Stomach (tissue), 4 donors: ENCODE data around the gene MPP3.

Experiments used
- CTCF ChIP-seq, 7 experiments: fragments of 450-650 bp in 4 of 7; fragments of 200-600 bp in 3 of 7; sonication (generic) in 3 of 7; IDR thresholded peaks; one replicate each; pipeline ENCODE4 v1.5.1; 2016 to 2019; ENCODE audit warnings: antibody characterized with exemption in 7 of 7, control low read depth in 2 of 7, mild to moderate bottlenecking in 1 of 7
- EP300 ChIP-seq: sonication (generic); formaldehyde crosslinking; IDR thresholded peaks from one replicate; pipeline ENCODE4 v1.6.1; 2017; ENCODE audit warnings: antibody characterized with exemption
- POLR2A ChIP-seq, 4 donors: fragments of 450-650 bp; IDR thresholded peaks; one replicate each; pipeline ENCODE4 v1.6.1; 2016; ENCODE audit warnings: antibody characterized with exemption in 4 of 4, control low read depth in 2 of 4, mild to moderate bottlenecking in 1 of 4, moderate library complexity in 1 of 4
- POLR2AphosphoS5 ChIP-seq, 3 donors: sonication (generic); formaldehyde crosslinking; IDR thresholded peaks; one replicate each; pipeline ENCODE4 v1.6.1; 2016; ENCODE audit warnings: antibody characterized with exemption in 3 of 3

- TF ChIP-seq CTCF (IDR thresholded peaks at IDR 0.05) (no peak), POLR2A (IDR thresholded peaks at IDR 0.05) (no peak), POLR2AphosphoS5 (IDR thresholded peaks at IDR 0.05) (no peak), EP300 (no peak)
Observed at GRCh38 chr17:43779145-43780125, 53.5 kb downstream of the MPP3 start.
